Measurements from ENCODE around the gene TP53I11.

DNA sequence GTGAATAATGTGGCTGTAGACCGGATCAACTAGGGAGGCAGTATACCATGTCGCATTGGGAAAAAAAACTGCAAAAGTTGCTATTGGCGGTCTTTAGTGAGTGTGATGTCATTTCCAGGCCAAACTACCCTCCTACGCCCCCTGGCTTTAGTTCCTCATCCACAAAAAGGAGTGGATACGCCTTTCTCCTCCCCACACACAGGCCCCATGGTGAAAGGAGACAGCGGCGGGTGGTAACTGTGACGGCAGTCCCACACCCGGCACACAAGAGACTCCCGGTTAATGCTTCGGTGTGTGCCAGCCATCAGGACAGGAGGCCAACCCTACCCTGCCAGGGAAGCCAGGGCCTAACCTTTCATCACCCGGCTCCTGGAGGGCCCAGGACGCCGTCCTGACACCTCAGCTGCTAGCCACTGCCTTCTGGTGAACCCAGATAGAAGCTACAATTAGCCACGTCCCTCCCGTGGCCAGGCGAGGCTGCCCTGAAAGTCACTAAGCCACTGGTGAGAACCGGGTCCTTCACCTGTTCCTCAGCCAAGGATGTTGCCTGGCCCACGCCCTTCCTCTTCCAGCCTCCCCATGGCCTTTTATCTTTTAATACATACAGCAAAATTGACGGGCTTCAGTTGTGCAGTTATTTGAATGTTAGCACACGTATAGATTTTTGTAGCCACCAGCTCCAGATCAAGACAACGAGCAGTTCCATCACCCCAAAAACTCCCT, 10.8 kb downstream of the TP53I11 start:
- TF ChIP-seq, protein P1, sequence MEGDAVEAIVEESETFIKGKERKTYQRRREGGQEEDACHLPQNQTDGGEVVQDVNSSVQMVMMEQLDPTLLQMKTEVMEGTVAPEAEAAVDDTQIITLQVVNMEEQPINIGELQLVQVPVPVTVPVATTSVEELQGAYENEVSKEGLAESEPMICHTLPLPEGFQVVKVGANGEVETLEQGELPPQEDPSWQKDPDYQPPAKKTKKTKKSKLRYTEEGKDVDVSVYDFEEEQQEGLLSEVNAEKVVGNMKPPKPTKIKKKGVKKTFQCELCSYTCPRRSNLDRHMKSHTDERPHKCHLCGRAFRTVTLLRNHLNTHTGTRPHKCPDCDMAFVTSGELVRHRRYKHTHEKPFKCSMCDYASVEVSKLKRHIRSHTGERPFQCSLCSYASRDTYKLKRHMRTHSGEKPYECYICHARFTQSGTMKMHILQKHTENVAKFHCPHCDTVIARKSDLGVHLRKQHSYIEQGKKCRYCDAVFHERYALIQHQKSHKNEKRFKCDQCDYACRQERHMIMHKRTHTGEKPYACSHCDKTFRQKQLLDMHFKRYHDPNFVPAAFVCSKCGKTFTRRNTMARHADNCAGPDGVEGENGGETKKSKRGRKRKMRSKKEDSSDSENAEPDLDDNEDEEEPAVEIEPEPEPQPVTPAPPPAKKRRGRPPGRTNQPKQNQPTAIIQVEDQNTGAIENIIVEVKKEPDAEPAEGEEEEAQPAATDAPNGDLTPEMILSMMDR (IDR thresholded peaks at IDR 0.05): no peak
- no peak for TF ChIP-seq EZH2 (IDR thresholded peaks at IDR 0.05; ENCODE audit: borderline replicate concordance, insufficient read depth, low read depth, low read length, poor library complexity, severe bottlenecking)

All from B cell (primary cell).